Jurkat, Clone E6-1 (cell line): ENCODE results near the gene MAP1LC3B2.
"Not testable (repeated sequence)": the region's sequence is repeated elsewhere in the genome, so short reads cannot be mapped to it uniquely, and the experiment has no call there.

Source experiments
- DNase-seq: peaks from one replicate; pipeline ENCODE4 v3.0.0-alpha.2; 2011; ENCODE audit warnings: low read depth, low spot score
- H3K4me3 ChIP-seq: 2 replicates; pipeline ENCODE4 v1.5.1; 2011; ENCODE audit warnings: mild to moderate bottlenecking, low read length, control low read depth, moderate library complexity

MAP1LC3B2 gene

DNA sequence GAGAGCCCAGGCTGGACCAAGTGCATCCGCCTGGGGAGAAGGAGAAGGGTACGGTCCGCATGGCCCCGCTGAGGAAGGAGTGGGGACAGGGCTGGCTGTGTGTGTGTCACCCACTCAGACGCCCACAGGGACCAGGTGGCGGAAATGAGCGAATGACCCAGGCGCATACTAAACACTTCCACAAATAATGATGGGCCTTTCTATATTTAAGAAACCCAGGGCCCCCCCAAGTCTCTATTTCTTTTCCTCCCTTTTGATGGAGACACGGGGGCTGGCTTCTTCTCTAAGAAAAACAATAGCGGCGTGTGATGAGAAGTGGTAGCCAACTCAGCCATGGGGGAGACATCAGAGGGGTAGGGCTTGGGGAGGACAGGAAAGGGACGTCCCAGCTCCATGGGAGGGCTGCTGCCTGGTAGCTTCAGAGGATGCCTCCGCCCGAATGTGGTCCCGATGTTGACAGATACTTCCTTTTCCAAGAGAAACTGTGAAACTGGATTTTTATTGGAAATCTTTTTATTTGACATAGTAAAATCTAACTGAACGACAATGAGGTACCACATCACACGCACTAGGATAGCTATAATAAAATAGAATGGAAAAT is 6.3 kb upstream of the MAP1LC3B2 start:
- no peak overlapping the region for H3K4me3 ChIP-seq
- no peak for DNase-seq

DNA sequence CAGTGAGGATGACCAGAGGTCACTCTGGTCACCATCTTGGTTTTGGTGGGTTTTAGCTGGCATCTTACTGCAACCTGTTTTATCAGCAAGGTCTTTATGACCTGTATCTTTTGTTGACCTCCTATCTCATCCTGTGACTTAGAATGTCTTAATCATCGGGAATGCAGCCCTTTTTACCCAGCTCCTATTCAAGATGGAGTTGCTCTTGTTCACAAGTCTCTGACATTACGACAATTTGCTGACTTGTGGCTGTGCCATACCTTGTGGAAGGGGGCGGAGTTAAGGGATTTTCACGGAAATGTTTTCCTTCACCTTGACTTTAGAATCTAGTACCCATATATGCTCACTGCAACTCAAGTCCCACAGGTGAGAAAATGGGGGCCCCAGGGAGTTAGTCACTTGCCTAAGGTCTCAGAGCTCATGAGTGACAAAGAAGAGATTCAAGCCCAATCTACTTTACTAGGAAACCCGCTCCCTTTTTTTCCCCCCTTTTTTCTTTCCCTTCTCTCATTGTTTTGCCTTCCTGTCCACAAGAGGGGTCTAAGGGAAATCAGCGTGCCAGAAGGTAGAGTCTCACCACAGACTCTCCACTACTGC is 2.7 kb upstream of the MAP1LC3B2 start:
- DNase-seq = no peak
- no peak overlapping the region for H3K4me3 ChIP-seq

DNA sequence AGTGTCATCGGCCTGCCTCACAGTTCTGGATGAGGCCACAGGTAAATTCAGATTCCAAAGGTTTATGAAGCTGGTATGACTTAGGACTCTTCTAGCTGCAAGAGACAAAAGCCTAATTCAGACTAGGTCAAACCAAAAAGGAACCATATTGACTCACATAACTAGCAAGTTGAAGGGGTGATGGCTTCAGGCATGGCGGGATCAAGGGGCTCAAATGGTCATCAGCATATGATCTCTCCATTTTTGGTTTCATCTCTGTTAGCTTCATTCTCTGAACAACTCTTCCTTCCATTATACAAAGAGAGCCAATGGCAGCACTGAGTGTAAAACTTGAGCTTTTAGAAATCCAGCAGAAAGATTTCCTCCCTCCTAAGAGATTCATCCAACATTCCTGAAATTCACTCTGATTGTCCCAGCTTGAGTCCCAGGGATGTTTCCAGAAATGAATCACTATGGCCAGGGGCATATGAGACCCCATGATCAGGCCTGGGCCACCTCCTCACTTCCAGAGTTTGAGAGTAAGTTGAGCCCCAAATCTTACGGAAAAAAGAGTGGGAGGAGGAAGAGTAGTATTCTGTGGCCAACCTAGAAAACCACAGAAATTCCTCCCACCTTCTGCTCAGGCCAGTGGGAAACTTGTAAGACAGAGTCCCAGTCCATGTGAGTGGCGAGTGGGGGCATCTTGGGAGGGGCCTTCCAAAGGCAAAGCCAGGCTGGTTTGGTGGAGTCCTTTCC is 2.0 kb upstream of the MAP1LC3B2 start:
- H3K4me3 ChIP-seq = no peak overlapping the region
- no peak for DNase-seq

DNA sequence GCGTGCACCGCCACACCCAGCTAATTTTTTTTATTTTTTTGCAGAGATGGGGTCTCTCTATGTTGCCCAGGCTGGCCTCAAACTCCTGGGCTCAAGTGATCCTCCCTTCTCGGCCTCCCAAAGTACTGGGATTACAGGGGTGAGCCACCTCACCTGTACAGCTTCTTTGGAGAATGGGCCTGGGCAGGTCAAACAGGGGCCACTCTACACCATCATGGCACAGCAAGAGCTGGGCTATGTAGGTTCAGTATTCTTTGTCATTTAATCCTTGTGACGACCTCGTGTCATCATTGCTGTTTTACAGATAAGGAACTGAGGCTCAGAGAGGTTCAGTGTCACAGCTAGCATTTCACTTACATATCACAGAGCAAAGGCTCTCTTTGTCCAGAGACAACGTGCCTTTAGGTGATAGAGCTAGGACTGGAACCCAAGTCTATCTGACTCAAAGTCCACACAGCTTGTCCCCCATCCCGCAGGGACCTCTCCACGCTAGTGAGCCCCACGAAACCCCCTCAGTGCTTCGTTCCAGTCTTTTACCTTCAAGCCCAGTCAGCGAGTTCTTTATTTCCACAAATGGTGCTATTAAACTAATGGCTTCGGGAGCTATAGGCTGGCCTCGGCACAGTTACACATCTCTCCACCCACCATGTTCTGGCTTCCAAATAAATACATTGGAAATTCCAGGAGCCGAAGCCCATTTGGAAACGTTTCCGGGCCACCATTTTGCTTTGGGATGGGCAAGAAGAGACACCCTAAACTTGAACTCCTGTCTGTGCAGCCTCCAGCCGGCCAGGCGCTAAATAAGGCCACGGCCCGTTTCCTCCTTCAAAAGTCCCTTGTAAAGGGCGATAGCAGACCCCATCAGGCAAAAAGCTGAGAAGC is 660 bp upstream of the MAP1LC3B2 start:
- H3K4me3 ChIP-seq = peak overlapping the region; percentile 51
- DNase-seq = no peak

DNA sequence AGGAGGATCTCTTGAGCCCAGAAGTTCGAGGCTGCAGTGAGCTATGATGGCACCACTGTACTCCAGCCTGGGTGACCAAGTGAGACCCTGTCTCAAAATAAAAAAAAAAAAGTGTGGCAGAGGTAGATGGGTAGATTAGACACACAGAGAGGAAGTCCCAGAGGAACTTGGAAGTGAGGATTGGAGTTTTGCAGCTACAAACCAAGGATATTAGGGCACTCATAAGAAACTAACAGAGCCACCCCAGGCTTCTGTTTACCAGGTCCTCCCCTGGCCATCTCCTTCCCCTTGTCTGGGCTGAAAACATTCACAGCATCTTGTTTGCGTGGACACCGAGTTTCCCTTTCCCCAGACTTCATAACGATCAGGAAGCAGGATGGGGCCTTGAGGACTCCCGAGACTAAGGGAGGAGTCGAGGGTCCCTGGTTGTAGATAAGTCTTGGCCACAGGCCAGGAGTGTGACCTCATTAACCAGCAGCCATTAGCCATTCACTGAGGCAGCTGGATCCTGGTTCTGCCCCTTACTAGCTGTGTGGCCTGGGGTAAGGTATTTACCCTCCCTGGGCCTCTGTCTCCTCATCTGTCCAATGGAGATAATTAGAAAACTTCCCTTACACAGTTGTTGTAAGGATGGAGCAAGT is 2.1 kb downstream of the MAP1LC3B2 start:
- no peak overlapping the region for H3K4me3 ChIP-seq
- DNase-seq = no peak

DNA sequence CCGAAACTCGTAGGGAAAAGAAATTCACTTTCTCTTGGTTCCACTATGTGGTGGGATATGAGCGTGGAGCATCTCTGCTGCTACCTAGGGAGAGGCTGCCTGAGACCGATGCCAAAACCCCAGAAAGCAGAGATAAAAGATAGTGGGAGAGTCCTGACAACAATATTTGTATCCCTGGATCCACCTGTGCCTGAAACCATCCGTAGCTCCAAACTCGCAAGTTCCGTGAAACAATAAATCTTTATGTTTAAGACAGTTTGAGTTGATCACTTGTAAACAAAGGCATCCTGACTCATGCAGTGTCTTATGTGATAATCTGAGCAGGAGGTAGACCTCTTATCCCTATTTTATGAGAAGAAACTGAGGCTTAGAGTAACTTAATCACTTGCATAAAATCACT is 2.9 kb downstream of the MAP1LC3B2 start:
- no peak overlapping the region for H3K4me3 ChIP-seq
- DNase-seq = no peak

DNA sequence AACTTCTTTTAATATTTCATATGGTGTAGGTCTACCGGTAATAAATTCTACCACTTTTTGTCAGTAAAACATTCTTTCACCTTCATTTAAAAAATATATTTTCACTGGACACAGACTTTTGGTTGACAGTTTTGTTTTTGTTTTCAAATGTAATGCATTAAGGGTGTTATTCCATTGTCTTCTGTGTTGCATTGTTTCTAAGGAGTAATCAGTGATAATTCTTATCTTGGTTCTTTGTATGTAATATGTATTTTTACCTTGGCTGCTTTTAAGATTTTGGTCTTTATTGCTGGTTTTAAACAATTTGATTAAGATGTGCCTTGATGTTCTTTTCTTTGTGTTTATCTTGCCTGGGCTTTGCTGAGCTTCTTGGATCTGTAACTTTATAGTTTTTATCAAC is 4.1 kb downstream of the MAP1LC3B2 start:
- no peak for DNase-seq
- no peak overlapping the region for H3K4me3 ChIP-seq

DNA sequence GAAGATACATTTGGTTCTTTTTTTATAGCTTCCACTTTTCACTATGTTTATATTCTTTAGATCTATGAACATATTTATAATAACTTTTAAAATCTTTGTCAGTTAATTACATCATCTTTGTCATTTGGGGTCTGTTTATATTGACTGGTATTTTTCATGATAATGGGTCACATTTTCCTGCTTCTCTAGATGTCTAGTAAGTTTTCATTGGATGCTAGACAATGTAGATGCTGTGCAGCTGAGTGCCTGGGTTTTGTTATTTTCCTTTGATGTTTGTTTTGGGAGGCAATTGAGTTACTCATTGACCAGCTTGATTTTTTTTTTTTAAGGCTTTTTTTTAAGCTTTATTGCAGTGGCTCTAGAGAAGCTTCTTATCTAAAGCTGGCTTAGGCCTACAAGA is 4.9 kb downstream of the MAP1LC3B2 start:
- H3K4me3 ChIP-seq = no peak overlapping the region
- DNase-seq = no peak

DNA sequence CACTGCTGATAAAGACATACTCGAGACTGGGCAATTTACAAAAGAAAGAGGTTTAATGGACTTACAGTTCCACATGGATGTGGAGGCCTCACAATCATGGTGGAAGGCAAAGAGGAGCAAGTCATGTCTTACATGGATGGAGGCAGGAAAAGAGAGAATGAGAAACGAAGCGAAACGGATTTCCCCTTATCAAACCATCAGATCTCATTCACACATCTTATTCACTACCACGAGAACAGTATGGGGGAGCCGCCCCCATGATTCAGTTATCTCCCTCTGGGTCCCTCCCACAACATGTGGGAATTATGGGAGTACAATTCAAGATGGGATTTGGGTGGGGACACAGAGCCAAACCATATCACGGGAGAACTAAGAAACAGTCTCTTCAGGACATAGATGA is 6.0 kb downstream of the MAP1LC3B2 start:
- DNase-seq, H3K4me3 ChIP-seq: not testable (repeated sequence)

DNA sequence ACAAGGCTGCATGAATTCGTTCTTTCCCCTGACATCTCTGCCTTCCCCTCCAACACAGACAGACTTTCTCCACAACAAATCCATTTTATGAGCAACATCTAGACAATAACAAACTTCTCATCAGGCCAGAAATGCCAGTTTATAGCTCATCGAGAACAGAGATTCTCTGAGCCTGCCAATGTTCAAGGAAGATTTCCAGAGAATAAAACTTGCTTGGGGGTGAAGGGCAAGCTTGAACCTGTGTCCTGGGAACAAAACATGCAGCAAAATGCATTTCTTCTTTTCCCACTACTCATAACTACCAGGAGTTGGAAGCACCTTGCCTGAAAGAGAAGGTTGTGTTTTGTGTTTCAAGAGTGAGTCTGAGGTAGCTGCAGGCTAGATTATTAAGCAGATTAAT is 6.8 kb downstream of the MAP1LC3B2 start:
- H3K4me3 ChIP-seq = no peak overlapping the region
- DNase-seq = no peak

DNA sequence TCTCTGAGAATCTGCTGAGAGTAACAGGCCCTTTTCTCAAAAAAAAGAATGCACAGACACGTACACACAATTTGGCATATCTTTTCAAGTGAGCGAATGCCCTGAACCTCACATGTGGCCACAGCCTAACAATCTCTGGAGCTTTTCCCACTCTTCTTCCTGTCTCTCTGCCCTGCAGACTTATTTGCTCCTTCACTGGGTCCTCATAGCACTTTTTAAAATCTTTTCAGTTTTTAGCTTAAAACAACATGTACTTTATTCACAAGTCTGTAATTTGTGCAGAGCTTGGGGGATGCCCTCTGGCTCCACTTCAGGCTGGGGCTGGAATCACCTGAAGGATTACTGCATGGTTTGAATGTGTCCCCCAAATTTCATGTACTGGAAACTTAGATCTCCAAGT is 9.0 kb downstream of the MAP1LC3B2 start:
- no peak for DNase-seq

DNA sequence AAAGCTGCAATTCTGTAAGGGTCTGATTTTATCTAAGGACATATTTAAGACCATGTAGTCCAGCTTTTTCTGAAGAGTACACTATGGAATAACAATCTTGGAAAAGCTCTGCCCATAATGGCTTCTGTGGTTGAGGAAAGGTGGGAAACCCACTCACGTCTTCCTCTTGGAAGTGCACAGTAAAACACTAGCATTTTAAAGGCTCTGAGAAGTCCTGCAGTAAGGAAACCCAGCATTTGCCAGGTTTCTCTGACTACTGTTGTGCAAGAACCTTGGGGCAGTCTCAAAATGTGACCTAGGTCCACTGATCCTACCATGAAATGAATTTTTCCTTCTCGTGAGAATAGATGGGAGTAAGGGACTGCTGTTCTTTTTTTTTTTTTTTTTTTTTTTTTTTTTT is 11.9 kb downstream of the MAP1LC3B2 start:
- no peak for DNase-seq
- no peak overlapping the region for H3K4me3 ChIP-seq

More for the DNA sequence above, 9.0 kb downstream of the MAP1LC3B2 start:
- no peak overlapping the region for H3K4me3 ChIP-seq

DNA sequence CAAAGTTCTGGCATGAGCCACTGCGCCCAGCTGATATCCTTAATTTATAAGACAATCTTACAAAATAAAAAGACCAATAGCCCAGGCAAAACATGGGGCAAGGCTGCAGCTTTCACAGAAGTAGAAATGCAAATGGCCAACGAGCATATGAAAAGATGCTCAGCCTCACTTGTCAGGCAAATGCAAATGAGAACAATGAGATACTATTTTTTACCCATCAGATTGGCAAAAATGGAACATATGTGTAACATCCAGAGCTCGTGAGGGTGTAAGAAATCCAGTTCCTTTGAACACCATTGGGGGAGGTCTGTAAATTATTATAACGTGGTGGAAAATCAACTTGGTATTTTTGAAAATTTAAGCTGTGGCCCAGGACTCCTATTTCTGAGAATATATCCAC is 14.6 kb downstream of the MAP1LC3B2 start:
- no peak for DNase-seq
- H3K4me3 ChIP-seq = no peak overlapping the region

DNA sequence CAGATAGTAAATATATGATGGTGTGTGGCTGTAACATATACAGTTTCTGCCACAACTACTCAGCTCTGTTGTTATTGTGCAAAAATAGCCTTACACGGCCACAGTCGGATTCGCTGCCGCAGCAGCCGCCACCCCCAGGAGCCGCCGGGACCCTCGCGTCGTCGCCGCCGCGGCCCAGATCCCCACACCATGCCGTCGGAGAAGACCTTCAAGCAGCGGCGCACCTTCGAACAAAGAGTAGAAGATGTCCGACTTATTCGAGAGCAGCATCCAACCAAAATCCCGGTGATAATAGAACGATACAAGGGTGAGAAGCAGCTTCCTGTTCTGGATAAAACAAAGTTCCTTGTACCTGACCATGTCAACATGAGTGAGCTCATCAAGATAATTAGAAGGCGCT is 16.6 kb downstream of the MAP1LC3B2 start:
- DNase-seq, H3K4me3 ChIP-seq: not testable (repeated sequence)

DNA sequence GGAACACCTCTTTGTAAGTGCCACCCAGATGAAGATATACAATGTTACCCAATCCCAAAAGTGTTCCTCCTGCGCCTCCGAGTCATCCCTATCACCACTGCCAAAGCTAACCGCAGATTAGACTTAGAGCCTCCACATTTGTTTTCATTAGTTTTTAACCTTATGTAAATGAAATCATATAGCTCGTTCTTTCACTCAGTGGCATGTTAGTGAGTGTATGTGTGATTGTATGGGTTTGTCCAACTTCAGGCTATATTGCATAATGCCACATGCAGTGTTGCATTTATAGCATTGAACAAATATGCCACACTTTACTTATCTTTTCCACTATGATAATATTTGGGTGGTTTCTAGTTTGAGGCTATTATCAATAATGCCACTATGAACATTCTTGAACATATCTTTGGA is 18.0 kb downstream of the MAP1LC3B2 start:
- DNase-seq = no peak

DNA sequence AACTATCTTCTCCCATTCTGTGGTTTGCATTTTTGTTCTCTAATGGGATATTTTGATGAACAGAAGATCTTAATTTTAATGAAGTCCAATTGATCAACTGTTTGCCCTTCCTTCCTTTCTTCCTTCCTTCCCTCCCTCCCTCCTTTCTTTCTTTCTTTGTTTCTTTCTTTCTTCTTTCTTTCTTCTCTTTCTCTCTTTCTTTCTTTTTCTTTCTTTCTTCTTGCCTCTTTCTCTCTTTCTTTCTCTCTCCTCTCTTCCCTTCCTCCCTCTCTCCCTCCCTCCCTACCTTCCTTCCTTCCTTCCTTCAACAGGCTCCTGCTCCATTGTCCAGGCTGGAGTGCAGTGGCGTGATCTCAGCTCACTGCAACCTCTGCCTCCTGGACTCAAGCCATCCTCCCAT is 18.9 kb downstream of the MAP1LC3B2 start:
- no peak overlapping the region for H3K4me3 ChIP-seq
- no peak for DNase-seq

More for the DNA sequence above, 18.0 kb downstream of the MAP1LC3B2 start:
- H3K4me3 ChIP-seq = no peak overlapping the region

DNA sequence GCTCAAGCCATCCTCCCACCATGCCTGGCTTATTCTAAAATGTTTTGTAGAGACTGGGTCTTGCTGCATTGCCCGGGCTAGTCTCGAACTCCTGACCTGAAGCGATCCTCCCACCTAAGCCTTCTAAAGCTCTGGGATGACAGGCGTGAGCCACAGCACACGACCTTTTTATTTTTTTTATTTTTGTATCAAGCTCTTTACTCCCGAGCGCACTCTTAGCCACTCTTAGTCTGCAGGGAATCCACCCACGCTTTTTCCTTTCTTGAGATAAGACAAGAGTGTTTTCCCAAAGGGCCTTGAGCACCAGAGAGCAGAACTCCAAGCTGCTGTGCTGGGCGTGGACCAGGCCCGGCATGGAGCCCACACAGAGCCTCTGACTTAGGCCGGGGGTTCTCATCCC is 23.4 kb downstream of the MAP1LC3B2 start:
- H3K4me3 ChIP-seq = no peak overlapping the region
- DNase-seq = no peak

DNA sequence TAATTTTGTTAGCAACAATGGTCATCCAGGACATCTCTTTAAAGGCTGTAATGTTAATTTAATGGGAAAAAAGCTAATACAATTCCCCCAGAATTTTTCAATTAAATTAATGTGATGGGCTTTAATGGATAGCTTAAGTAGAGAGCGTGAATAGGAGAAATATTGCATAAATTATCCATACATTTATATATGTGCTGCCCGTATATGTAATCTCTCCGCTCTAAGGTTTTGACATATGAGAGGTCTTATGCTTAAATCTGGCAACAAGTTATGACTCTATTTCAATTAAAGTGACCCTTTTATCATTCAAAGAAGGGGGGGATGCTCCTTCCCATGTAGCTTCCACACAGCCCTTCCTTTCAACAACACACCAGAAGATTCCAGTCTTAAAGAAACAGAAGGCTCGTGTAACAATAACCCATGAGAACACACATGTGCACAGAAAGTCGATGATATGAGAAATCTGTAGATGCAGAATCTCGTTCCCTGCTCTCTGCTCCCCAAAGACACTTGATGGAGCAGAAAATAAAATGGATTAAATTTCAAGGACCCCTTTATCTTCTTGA is 24.0 kb downstream of the MAP1LC3B2 start:
- DNase-seq = no peak
- H3K4me3 ChIP-seq = no peak overlapping the region

DNA sequence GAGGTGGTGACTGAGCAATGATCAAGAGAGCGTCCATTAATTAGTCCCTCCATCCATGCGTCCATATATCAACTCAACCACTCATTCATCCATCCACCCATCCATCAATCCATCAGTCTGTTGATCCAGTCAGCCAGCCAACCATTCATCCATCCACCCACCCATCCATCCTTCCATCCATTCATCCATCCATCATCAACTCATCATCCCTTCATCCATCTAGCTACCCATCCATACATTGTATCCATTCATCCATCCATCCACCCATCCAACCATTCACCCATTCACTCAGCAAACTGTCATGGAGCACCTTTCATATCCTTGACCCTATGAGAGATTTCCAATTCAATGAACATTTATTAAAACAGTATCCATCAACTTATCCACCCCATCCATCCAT is 28.1 kb downstream of the MAP1LC3B2 start:
- DNase-seq = no peak
- H3K4me3 ChIP-seq = no peak overlapping the region
